Subcutaneous preadipocyte (primary cell): Measurements from ENCODE around the gene N4BP2L1. TPM values are rescaled to one million over a fixed set of nuclear protein-coding genes. Genes with fewer than 3 reads are reported as not detected.

Experiments
- small RNA-seq: library from RNA; depleted of rRNA; stranded (forward); fragments of <200 nt; gene quantifications from one replicate; pipeline ENCODE3, GENCODE V24; 2012
- total RNA-seq: library from RNA; depleted of rRNA; stranded (reverse); fragments of >200 nt; gene quantifications from 2 replicates; pipeline ENCODE4 v1.2.3, GENCODE V29; 2012

N4BP2L1 gene
- total RNA-seq: 0.98 and 1.5 TPM in 2 replicates

GRCh38 chr13:32427852-32428580, at the start of gene N4BP2L1:
Gene N4BP2L1, minus strand, starts transcription at chr13:32428130. Its CDS starts 48 bp downstream, at chr13:32428082.

Small RNA genes lying within 50 kb of the gene (small RNA-seq; reads per million reads assigned to genes)
- gene RF00190: not detected

Other genes starting within 250 kb of the N4BP2L1 start
- not detected in 2 replicates for gene ZAR1L, start 112.8 kb downstream of the N4BP2L1 start, total RNA-seq
- gene BRCA2, start 112.6 kb downstream of the N4BP2L1 start, total RNA-seq: 10.3 and 17.0 TPM in 2 replicates
- gene N4BP2L2, start 110.7 kb upstream of the N4BP2L1 start, total RNA-seq: 70.2 and 77.6 TPM in 2 replicates
- 20.2 and 26.2 TPM in 2 replicates for gene PDS5B, start 158.3 kb upstream of the N4BP2L1 start, total RNA-seq